ENCODE measurements around the gene CCDC88B. TPM values are rescaled to one million over a fixed set of nuclear protein-coding genes. Genes with fewer than 3 reads are reported as not detected.

CCDC88B gene
- total RNA-seq, 1 donor from 2014 or later: 5.1 TPM

GRCh38 chr11:64318766-64319761, 20.9 kb upstream of the CCDC88B start:
- Histone ChIP-seq H3K4me1 (peaks cover 7 to 10% of the 10 kb centered on the region in 2 donors), H3K9me3 (no peaks in the 10 kb centered on the region), H3K36me3 (peaks cover 19 to 36% of the 10 kb centered on the region in 2 donors), H3K4me3 (peak overlapping the region; percentile 75 to 93), H3K27ac (peak overlapping the region; percentile 95 to 99), H3K27me3 (no peaks in the 10 kb centered on the region)
- intact Hi-C loops (cut with DNase I): loop anchor here (1.0 kb wide), 1 partner anchor 36 kb away; no protein-coding TSS in a partner anchor
- TF ChIP-seq, protein P1, sequence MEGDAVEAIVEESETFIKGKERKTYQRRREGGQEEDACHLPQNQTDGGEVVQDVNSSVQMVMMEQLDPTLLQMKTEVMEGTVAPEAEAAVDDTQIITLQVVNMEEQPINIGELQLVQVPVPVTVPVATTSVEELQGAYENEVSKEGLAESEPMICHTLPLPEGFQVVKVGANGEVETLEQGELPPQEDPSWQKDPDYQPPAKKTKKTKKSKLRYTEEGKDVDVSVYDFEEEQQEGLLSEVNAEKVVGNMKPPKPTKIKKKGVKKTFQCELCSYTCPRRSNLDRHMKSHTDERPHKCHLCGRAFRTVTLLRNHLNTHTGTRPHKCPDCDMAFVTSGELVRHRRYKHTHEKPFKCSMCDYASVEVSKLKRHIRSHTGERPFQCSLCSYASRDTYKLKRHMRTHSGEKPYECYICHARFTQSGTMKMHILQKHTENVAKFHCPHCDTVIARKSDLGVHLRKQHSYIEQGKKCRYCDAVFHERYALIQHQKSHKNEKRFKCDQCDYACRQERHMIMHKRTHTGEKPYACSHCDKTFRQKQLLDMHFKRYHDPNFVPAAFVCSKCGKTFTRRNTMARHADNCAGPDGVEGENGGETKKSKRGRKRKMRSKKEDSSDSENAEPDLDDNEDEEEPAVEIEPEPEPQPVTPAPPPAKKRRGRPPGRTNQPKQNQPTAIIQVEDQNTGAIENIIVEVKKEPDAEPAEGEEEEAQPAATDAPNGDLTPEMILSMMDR (IDR thresholded peaks at IDR 0.05): no peak
- DNase-seq (ENCODE audit: low spot score in 2 of 2): peak in 1 of 2 donors; percentile 63

- Histone ChIP-seq H3K36me3 (peaks cover 9 to 26% of the 10 kb centered on the region in 2 donors), H3K9me3 (no peaks in the 10 kb centered on the region), H3K27ac (no peak overlapping the region), H3K27me3 (no peaks in the 10 kb centered on the region), H3K4me3 (no peak overlapping the region), H3K4me1 (peaks cover 7 to 10% of the 10 kb centered on the region in 2 donors)
- intact Hi-C loops (cut with DNase I): no loop called here
- DNase-seq (ENCODE audit: low spot score in 2 of 2): no peak
- TF ChIP-seq, protein P1 (IDR thresholded peaks at IDR 0.05): no peak
These were observed 19.4 kb upstream of the CCDC88B start for GRCh38 chr11:64320556-64320955.

DNA sequence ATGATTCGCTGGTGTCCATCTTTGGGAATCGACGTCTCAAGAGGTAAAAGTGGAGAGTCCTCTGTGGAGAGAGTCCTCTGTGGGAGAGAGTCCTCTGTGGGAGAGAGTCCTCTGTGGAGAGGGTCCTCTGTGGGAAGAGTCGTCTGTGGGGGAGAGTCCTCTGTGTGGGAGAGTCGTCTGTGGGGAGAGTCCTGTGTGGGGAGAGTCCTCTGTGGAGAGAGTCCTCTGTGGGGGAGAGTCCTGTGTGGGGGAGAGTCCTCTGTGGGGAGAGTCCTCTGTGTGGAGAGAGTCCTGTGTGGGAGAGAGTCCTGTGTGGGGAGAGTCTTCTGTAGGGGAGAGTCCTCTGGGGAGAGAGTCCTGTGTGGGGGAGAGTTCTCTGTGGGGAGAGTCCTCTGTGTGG, 19.0 kb upstream of the CCDC88B start:
- Histone ChIP-seq H3K4me1 (peaks cover 7 to 10% of the 10 kb centered on the region in 2 donors), H3K27ac (no peak overlapping the region), H3K27me3 (no peaks in the 10 kb centered on the region), H3K9me3 (no peaks in the 10 kb centered on the region), H3K36me3 (peaks cover 9 to 21% of the 10 kb centered on the region in 2 donors), H3K4me3 (no peak overlapping the region)
- DNase-seq (ENCODE audit: low spot score in 2 of 2): no peak
- intact Hi-C loops (cut with DNase I): no loop called here
- TF ChIP-seq, protein P1 (IDR thresholded peaks at IDR 0.05): no peak

- intact Hi-C loops (cut with DNase I): no loop called here
- TF ChIP-seq, protein P1 (IDR thresholded peaks at IDR 0.05): no peak
- H3K27me3 ChIP-seq: no peaks in the 10 kb centered on the region
- no peak for DNase-seq (ENCODE audit: low spot score in 2 of 2)
- no peak overlapping the region for H3K27ac ChIP-seq
- H3K4me1 ChIP-seq: peaks cover 7% of the 10 kb centered on the region in 2 donors
- H3K9me3 ChIP-seq: no peaks in the 10 kb centered on the region
- peaks cover 9 to 18% of the 10 kb centered on the region in 2 donors for H3K36me3 ChIP-seq
- no peak overlapping the region for H3K4me3 ChIP-seq
These were observed 18.5 kb upstream of the CCDC88B start for GRCh38 chr11:64321533-64321932.

- TF ChIP-seq, protein P1 (IDR thresholded peaks at IDR 0.05): no peak
- intact Hi-C loops (cut with DNase I): no loop called here
These were observed 17.1 kb upstream of the CCDC88B start for GRCh38 chr11:64322925-64323260.

More at GRCh38 chr11:64322925-64323260, 17.1 kb upstream of the CCDC88B start:
- Histone ChIP-seq H3K27me3 (no peaks in the 10 kb centered on the region), H3K36me3 (peaks cover 9 to 18% of the 10 kb centered on the region in 2 donors), H3K27ac (no peak overlapping the region), H3K4me3 (no peak overlapping the region), H3K4me1 (peaks cover 6 to 7% of the 10 kb centered on the region in 2 donors), H3K9me3 (no peaks in the 10 kb centered on the region)
- DNase-seq (ENCODE audit: low spot score in 2 of 2): no peak

Data from ascending aorta (tissue), 2 donors.